SK-N-SH (cell line): Measurements from ENCODE around the gene NTN1. TPM values are rescaled to one million over a fixed set of nuclear protein-coding genes. Genes with fewer than 3 reads are reported as not detected.

ENCODE experiments used
- CTCF ChIA-PET: fragments of 300-600, 350-600 bp; formaldehyde crosslinking; extraction: SDS; loops from one replicate; lab custom pipeline; 2021; lab: Yijun Ruan, JAX
- POLR2A ChIA-PET: fragments of 350-600 bp; sonication (Branson Sonifier 250); formaldehyde crosslinking; extraction: SDS; loops from one replicate; lab custom pipeline; 2020; ENCODE audit warnings: antibody characterized with exemption, inconsistent platforms; lab: Yijun Ruan, JAX
- DNase-seq: peaks from one replicate; pipeline ENCODE4 v3.0.0; 2012
- H2AFZ ChIP-seq: fragments of 200-600 bp; sonication (generic); 2 replicates; pipeline ENCODE4 v1.8.1; 2016; ENCODE audit warnings: antibody characterized with exemption, mild to moderate bottlenecking, low read depth
- H3F3A ChIP-seq: fragments of 200-600 bp; sonication (generic); replicated peaks from 2 replicates; pipeline ENCODE3; 2016; ENCODE audit warnings: antibody characterized with exemption, mild to moderate bottlenecking; ENCODE audit not compliant: insufficient read depth
- H3K27ac ChIP-seq, 2 experiments: fragments of 200-500 bp in 1 of 2; fragments of 200-600 bp in 1 of 2; sonication (Bioruptor generic) in 1 of 2; sonication (generic), shearing (Covaris generic) in 1 of 2; 2 replicates each; pipeline versions ENCODE4 v1.5.1 to v1.6.1; 2014 to 2016; ENCODE audit warnings: low read depth in 2 of 2, inconsistent platforms in 1 of 2, low read length in 1 of 2, mild to moderate bottlenecking in 1 of 2, mixed read lengths in 1 of 2
- H3K27me3 ChIP-seq: fragments of 200-600 bp; sonication (generic), shearing (Covaris generic); 2 replicates; pipeline ENCODE4 v1.6.1; 2016; ENCODE audit warnings: mixed run types; ENCODE audit not compliant: insufficient read depth
- H3K36me3 ChIP-seq, 2 experiments: fragments of 200-500 bp in 1 of 2; fragments of 200-600 bp in 1 of 2; sonication (Bioruptor generic) in 1 of 2; sonication (generic) in 1 of 2; replicated peaks in 1 of 2; 2 replicates each; pipeline versions ENCODE3 to v1.5.1; 2014 to 2016; ENCODE audit warnings: low read length in 1 of 2, mild to moderate bottlenecking in 1 of 2; ENCODE audit not compliant: insufficient read depth in 2 of 2, control insufficient read depth in 1 of 2
- H3K4me1 ChIP-seq, 2 experiments: fragments of 200-500 bp in 1 of 2; fragments of 200-600 bp in 1 of 2; sonication (Bioruptor generic) in 1 of 2; sonication (generic), shearing (Covaris generic) in 1 of 2; 2 replicates each; pipeline versions ENCODE4 v1.5.1 to v1.6.1; 2014 to 2016; ENCODE audit warnings: low read depth in 1 of 2, low read length in 1 of 2, mixed run types in 1 of 2; ENCODE audit not compliant: insufficient read depth in 2 of 2, control insufficient read depth in 1 of 2
- H3K4me2 ChIP-seq: fragments of 200-600 bp; sonication (generic), shearing (Covaris generic); 2 replicates; pipeline ENCODE4 v1.6.1; 2017; ENCODE audit warnings: mixed run types
- H3K4me3 ChIP-seq, 2 experiments: fragments of 200-500 bp in 1 of 2; fragments of 200-600 bp in 1 of 2; sonication (Bioruptor generic) in 1 of 2; sonication (generic), shearing (Covaris generic) in 1 of 2; 2 replicates each; pipeline versions ENCODE4 v1.5.1 to v1.8.1; 2014 to 2016; ENCODE audit warnings: low read depth in 2 of 2, inconsistent platforms in 1 of 2, low read length in 1 of 2, mild to moderate bottlenecking in 1 of 2, mixed read lengths in 1 of 2, moderate library complexity in 1 of 2
- H3K79me2 ChIP-seq: fragments of 200-600 bp; sonication (generic); 2 replicates; pipeline ENCODE4 v1.8.1; 2017; ENCODE audit warnings: mild to moderate bottlenecking; ENCODE audit not compliant: insufficient read depth
- H3K9ac ChIP-seq: fragments of 200-600 bp; sonication (generic); 2 replicates; pipeline ENCODE4 v1.6.1; 2017; ENCODE audit warnings: mixed run types
- H3K9me2 ChIP-seq: fragments of 200-600 bp; sonication (generic); 2 replicates; pipeline ENCODE4 v1.6.1; 2017; ENCODE audit warnings: mixed run types
- H3K9me3 ChIP-seq: fragments of 200-600 bp; sonication (generic); 2 replicates; pipeline ENCODE4 v1.6.1; 2017; ENCODE audit warnings: mixed run types, mild to moderate bottlenecking, moderate library complexity
- H4K20me1 ChIP-seq: fragments of 200-600 bp; sonication (generic); 2 replicates; pipeline ENCODE4 v1.6.1; 2017; ENCODE audit warnings: mild to moderate bottlenecking, mixed run types; ENCODE audit not compliant: insufficient read depth
- ELF1 ChIP-seq: IDR thresholded peaks from 2 replicates; pipeline ENCODE4 v1.4.0; 2012
- FOXJ3 ChIP-seq: sonication (generic); formaldehyde crosslinking; IDR thresholded peaks from 2 replicates; pipeline ENCODE4 v1.5.1; 2020; ENCODE audit warnings: mild to moderate bottlenecking, missing genetic modification reagents
- GATA2 ChIP-seq: sonication (generic); formaldehyde crosslinking; IDR thresholded peaks from 2 replicates; pipeline ENCODE4 v1.5.0; 2020; ENCODE audit warnings: mild to moderate bottlenecking, missing genetic modification reagents
- IRF3 ChIP-seq: fragments of 150-350 bp; IDR thresholded peaks from 2 replicates; pipeline ENCODE4 v1.6.1; 2016; ENCODE audit warnings: mild to moderate bottlenecking, low read depth, low read length
- RAD21 ChIP-seq: IDR thresholded peaks from 2 replicates; pipeline ENCODE4 v1.6.1; 2012; ENCODE audit warnings: mild to moderate bottlenecking, low read length
- USF2 ChIP-seq: fragments of 150-350 bp; IDR thresholded peaks from 2 replicates; pipeline ENCODE4 v1.6.1; 2017; ENCODE audit warnings: antibody characterized with exemption, low read length, low read depth, borderline replicate concordance
- YY1 ChIP-seq: IDR thresholded peaks from 2 replicates; pipeline ENCODE4 v1.4.0; 2012; ENCODE audit warnings: low read depth, mild to moderate bottlenecking
- WGBS: methylation state at CpG from one replicate; pipeline ENCODE4 v1.1.6; 2017; ENCODE audit warnings: low lambda C conversion rate; 5-methylcytosine and 5-hydroxymethylcytosine counted together
- polyA plus RNA-seq, 3 experiments: library from polyadenylated mRNA; depleted of rRNA; stranded (reverse); fragments of >200 nt; gene quantifications; 2 replicates each; pipeline ENCODE4 v1.2.3, GENCODE V29; 2012

Gene NTN1
- polyA plus RNA-seq, 1 of the 3 experiments (the other 2 are of a cell fraction), result 0.05 TPM

GRCh38 chr17:9204637-9205329, 183.5 kb downstream of the NTN1 start:
- ChIA-PET CTCF (no interaction called here), POLR2A (no interaction called here)
- H3K4me3 ChIP-seq, result no peak overlapping the region
- H3K9ac ChIP-seq, result no peak overlapping the region
- no peaks in the 10 kb centered on the region for H3K9me3 ChIP-seq
- H3K4me2 ChIP-seq, result no peak overlapping the region
- DNase-seq, result no peak
- H3K27ac ChIP-seq, result no peak overlapping the region
- 40% methylated on average over 4 of the region's 5 CpGs for WGBS
- H3F3A ChIP-seq, result no peaks in the 10 kb centered on the region
- H3K36me3 ChIP-seq, result no peaks in the 10 kb centered on the region
- H2AFZ ChIP-seq, result no peak overlapping the region
- TF ChIP-seq FOXJ3 (CRISPR knock-in tag) (no peak), YY1 (no peak), USF2 (no peak), GATA2 (CRISPR knock-in tag) (no peak)
- TF ChIP-seq, all 33 proteins: peak for 0
- Histone ChIP-seq H4K20me1 (no peaks in the 10 kb centered on the region), H3K9me2 (no peaks in the 10 kb centered on the region), H3K79me2 (no peaks in the 10 kb centered on the region), H3K27me3 (no peaks in the 10 kb centered on the region; the same call in 1 of the 2 replicates), H3K4me1 (peaks cover 0 to 8% of the 10 kb centered on the region in 2 experiments; a peak in 1 of 4 replicates)

GRCh38 chr17:9205520-9206409, 184.5 kb downstream of the NTN1 start:
- Histone ChIP-seq H3F3A (no peaks in the 10 kb centered on the region), H4K20me1 (no peaks in the 10 kb centered on the region), H3K27ac (no peak overlapping the region), H3K4me2 (no peak overlapping the region), H3K27me3 (no peaks in the 10 kb centered on the region; the same call in 1 of the 2 replicates), H3K36me3 (no peaks in the 10 kb centered on the region), H3K79me2 (no peaks in the 10 kb centered on the region), H3K9ac (no peak overlapping the region), H3K4me1 (peaks cover 0 to 8% of the 10 kb centered on the region in 2 experiments; a peak in 1 of 4 replicates), H3K9me3 (no peaks in the 10 kb centered on the region), H3K9me2 (no peaks in the 10 kb centered on the region), H3K4me3 (no peak overlapping the region), H2AFZ (no peak overlapping the region)
- 43% methylated on average over 13 of the region's 14 CpGs for WGBS
- ChIA-PET POLR2A (interaction anchor here (0.6 kb wide), 1 partner anchor 71 kb away, joined by 3 read pairs; no protein-coding TSS in a partner anchor), CTCF (interaction anchor here (0.9 kb wide), 1 partner anchor 14 kb away, joined by 4 read pairs; no protein-coding TSS in a partner anchor)
- TF ChIP-seq IRF3, result no peak
- TF ChIP-seq FOXJ3 (CRISPR knock-in tag), result no peak
- no peak for TF ChIP-seq RAD21
- TF ChIP-seq ELF1, result no peak
- DNase-seq, result no peak
